Rectal smooth muscle tissue (tissue), 1 donor: Measurements from ENCODE around the gene MMP24.
"Not testable (repeated sequence)": the region's sequence is repeated elsewhere in the genome, so short reads cannot be mapped to it uniquely, and the experiment has no call there.

Source experiments
- H3K27ac ChIP-seq: one replicate; pipeline ENCODE4 v1.7.0; 2013; ENCODE audit warnings: low read depth, low read length, inconsistent platforms
- H3K27me3 ChIP-seq: one replicate; pipeline ENCODE4 v1.7.0; 2013; ENCODE audit warnings: low read length; ENCODE audit not compliant: control insufficient read depth, insufficient read depth
- H3K36me3 ChIP-seq: one replicate; pipeline ENCODE4 v1.7.0; 2013; ENCODE audit warnings: low read length; ENCODE audit not compliant: control insufficient read depth, insufficient read depth
- H3K4me1 ChIP-seq: one replicate; pipeline ENCODE4 v1.7.0; 2013; ENCODE audit warnings: low read length; ENCODE audit not compliant: control insufficient read depth, insufficient read depth
- H3K4me3 ChIP-seq: one replicate; pipeline ENCODE4 v1.7.0; 2013; ENCODE audit warnings: low read length
- H3K9ac ChIP-seq: one replicate; pipeline ENCODE4 v1.7.0; 2013; ENCODE audit warnings: low read length

MMP24 gene

DNA sequence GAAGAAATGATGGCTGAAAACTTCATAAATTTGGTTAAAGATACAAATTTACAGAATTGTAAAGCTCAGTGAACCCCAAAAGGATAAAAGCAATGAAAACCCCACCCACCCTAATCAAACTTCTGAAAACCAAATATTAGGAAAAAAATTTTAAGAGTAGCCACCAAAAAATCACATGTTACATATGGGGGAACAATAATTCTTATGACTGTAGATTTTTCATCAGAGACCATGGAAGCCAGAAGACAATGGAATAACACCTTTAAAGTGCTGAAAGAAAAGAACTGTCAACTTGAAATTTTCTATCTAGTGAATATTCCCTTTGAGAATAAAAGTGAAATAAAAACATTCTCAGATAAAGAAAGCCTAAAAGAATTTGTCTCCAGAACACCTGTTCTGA, 30.2 kb upstream of the MMP24 start:
- Histone ChIP-seq H3K4me3 (no peak overlapping the region), H3K4me1 (no peaks in the 10 kb centered on the region), H3K9ac (no peak overlapping the region), H3K27me3 (no peaks in the 10 kb centered on the region), H3K27ac (no peak overlapping the region), H3K36me3 (peaks cover 2% of the 10 kb centered on the region)

DNA sequence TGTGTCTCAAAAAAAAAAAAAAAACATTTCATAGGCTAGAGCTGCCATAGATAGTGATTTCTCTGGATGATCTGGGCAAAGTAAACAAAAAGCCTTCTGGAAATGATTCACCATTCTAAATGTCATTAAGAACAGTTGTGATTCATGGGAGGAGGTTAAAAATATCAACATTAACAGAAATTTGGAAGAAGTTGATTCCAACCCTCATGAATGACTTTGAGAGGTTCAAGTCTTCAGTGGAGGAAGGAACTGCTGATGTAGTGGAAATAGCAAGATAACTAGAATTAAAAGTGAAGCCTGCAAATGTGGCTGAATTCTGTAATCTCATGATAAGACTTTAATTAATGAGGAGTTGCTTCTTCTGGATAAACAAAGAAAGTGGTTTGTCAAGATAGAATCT, 26.8 kb upstream of the MMP24 start:
- Histone ChIP-seq H3K9ac (no peak overlapping the region), H3K4me3 (no peak overlapping the region), H3K27ac (no peak overlapping the region), H3K4me1 (no peaks in the 10 kb centered on the region), H3K27me3 (no peaks in the 10 kb centered on the region), H3K36me3 (no peaks in the 10 kb centered on the region)

DNA sequence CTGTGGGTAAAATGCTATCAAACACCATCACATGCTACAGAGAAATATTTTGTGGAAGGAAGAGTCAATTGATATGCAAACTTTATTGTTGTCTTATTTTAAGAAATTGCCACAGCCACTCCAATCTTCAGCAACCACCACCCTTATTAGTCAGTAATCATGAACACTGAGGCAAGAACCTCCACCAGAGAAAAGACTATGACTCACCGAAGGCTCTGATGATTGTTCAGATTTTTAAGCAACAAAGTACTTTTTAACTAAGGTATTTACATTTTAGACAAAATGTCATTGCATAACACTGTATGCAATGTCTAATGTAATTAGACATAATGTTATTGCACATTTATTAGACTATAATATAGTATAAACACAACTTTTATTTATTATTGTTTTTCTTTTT, 26.2 kb upstream of the MMP24 start:
- Histone ChIP-seq H3K27me3 (no peaks in the 10 kb centered on the region), H3K4me1 (no peaks in the 10 kb centered on the region), H3K36me3 (no peaks in the 10 kb centered on the region), H3K4me3 (no peak overlapping the region), H3K27ac (no peak overlapping the region), H3K9ac (no peak overlapping the region)

GRCh38 chr20:35201467-35201866, 25.0 kb upstream of the MMP24 start:
- not testable (repeated sequence) for H3K36me3 ChIP-seq, H3K4me3 ChIP-seq, H3K27ac ChIP-seq, H3K4me1 ChIP-seq, H3K27me3 ChIP-seq, H3K9ac ChIP-seq

GRCh38 chr20:35206802-35207201, 19.7 kb upstream of the MMP24 start:
- no peaks in the 10 kb centered on the region for H3K27me3 ChIP-seq
- H3K4me3 ChIP-seq: no peak overlapping the region
- H3K27ac ChIP-seq: no peak overlapping the region
- H3K36me3 ChIP-seq: no peaks in the 10 kb centered on the region
- no peak overlapping the region for H3K9ac ChIP-seq
- no peaks in the 10 kb centered on the region for H3K4me1 ChIP-seq

DNA sequence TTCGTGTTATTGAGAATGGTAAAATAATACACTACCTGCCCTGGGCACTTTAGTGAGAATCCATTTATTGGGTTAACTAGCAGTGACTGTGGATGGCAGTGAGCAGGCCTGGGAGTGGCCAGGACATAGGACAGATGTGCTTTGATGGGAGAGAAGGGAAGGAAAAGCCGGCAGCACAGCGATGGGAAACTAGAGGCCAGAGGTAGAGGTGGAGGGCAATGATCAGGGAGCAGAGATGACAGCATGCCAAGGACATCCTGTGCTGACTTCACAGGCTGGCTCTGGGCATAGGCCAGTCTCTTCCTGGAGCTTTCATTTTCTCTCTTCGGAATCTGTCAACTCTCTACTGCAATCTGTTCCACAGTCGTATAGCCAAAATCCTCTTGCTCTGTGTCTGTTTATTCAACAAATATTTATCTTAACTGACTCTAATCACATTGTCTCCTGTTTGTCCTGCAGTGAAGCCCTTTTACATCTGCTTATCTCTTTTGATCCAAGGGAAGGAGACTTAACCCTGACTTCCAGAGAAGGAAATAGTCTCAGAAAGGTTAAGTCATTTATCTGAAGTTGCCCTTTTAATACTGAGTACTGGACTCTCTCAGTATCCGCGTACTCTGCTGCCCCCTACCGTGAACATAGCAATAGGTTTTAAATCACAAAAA, 18.4 kb upstream of the MMP24 start:
- Histone ChIP-seq H3K36me3 (no peaks in the 10 kb centered on the region), H3K27ac (peak overlapping the region; percentile 64), H3K27me3 (no peaks in the 10 kb centered on the region), H3K9ac (no peak overlapping the region), H3K4me1 (no peaks in the 10 kb centered on the region), H3K4me3 (peak overlapping the region; percentile 38)

- Histone ChIP-seq H3K36me3 (no peaks in the 10 kb centered on the region), H3K9ac (no peak overlapping the region), H3K4me1 (no peaks in the 10 kb centered on the region), H3K4me3 (no peak overlapping the region), H3K27ac (no peak overlapping the region), H3K27me3 (no peaks in the 10 kb centered on the region)
These were observed 11.2 kb upstream of the MMP24 start for GRCh38 chr20:35215066-35215956.

- Histone ChIP-seq H3K27me3 (no peaks in the 10 kb centered on the region), H3K4me3 (no peak overlapping the region), H3K36me3 (no peaks in the 10 kb centered on the region), H3K9ac (no peak overlapping the region), H3K4me1 (no peaks in the 10 kb centered on the region), H3K27ac (no peak overlapping the region)
These were observed 9.9 kb upstream of the MMP24 start for GRCh38 chr20:35216541-35216940.

GRCh38 chr20:35223941-35224340, 2.5 kb upstream of the MMP24 start:
- Histone ChIP-seq H3K4me3 (no peak overlapping the region), H3K27me3 (peaks cover 3% of the 10 kb centered on the region), H3K9ac (no peak overlapping the region), H3K27ac (no peak overlapping the region), H3K4me1 (no peaks in the 10 kb centered on the region), H3K36me3 (no peaks in the 10 kb centered on the region)

- Histone ChIP-seq H3K27me3 (peaks cover 3% of the 10 kb centered on the region), H3K36me3 (no peaks in the 10 kb centered on the region), H3K4me1 (no peaks in the 10 kb centered on the region), H3K27ac (no peak overlapping the region), H3K4me3 (no peak overlapping the region), H3K9ac (no peak overlapping the region)
These were observed 2.0 kb upstream of the MMP24 start for GRCh38 chr20:35224536-35224935.

DNA sequence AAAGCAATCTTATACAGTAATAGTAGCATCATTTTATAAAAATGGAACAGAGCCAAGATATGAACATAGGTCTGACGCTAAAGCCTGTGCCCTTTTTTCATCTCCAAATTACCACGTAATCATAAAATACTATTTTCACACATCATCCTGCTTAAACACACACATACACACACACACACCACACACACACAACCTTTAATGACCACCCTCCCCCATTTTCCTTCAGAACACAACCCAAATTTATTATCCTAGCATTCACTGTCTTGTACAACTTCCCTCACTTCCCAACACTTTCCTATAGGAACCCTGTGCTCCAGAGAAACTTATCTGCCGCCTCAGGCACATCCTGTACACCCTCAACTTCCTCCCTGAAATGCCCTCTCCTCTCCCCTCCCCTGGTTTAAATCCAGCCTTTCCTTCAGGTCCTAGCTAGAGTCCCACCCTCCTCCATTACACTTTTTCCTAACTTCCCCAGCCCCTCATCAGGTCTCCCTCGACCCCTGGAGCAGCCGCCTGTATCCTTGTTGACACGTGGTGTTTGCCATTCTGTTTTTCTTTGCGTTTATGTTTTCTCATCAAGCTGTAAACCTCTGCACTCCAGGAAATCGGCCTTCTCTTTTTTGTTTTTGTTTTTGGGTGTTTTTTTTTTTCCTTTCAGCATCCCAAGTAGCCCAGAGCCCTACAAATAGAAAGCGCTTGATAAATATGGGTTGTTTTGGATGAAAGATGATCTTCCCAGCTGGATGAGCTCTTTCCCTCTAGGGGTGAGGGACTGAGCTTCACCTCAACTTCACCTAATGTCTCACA, 968 bp upstream of the MMP24 start:
- Histone ChIP-seq H3K27me3 (peaks cover 3% of the 10 kb centered on the region), H3K27ac (no peak overlapping the region), H3K36me3 (no peaks in the 10 kb centered on the region), H3K9ac (no peak overlapping the region), H3K4me3 (no peak overlapping the region), H3K4me1 (no peaks in the 10 kb centered on the region)

DNA sequence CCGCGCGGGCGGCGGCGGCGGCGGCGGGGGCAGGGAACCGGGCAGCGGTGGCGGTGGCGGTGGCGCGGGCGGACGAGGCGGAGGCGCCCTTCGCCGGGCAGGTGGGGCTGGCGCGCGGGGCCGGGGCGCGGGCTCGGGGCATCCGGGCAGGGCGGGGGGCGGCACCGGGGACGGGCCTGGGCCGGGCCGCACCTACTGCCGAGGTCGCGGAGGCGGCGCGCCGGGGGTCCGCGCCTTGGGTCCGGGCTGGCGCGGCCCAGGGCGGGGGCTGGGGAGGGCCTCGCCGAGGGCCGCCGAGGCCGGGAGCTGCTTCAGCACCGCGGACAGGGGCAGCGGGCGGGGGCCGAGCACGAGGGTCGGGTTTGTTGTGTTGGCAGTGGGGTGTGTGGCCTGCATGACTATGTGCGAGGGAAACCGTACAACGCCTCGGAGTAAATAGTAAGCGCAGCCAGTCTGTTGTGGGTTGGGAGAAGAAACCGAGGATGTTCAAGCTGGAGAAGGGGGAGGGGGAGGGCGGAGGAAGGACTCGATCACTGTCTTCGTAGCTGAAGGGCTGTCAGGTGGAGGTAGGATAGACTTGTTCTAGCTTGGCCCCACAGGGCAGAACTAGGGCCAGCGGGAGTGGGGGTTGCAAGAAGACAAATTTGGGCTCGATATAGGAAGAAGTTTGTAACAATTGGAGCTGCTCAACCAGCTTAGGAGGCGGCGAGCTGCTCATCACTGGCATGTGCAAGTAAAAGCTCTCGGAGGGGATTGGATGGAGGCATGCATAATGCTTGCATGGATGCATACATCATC, 593 bp downstream of the MMP24 start:
- no peaks in the 10 kb centered on the region for H3K36me3 ChIP-seq
- no peak overlapping the region for H3K9ac ChIP-seq
- peak overlapping the region; percentile 47 for H3K4me3 ChIP-seq
- no peaks in the 10 kb centered on the region for H3K4me1 ChIP-seq
- peaks cover 3% of the 10 kb centered on the region for H3K27me3 ChIP-seq
- no peak overlapping the region for H3K27ac ChIP-seq
